ENCODE results near the gene ABCB6. TPM values are rescaled to one million over a fixed set of nuclear protein-coding genes. Genes with fewer than 3 reads are reported as not detected.
A peak's percentile ranks its signal among the peaks of the same experiment; 100 is the strongest.
"Not testable (repeated sequence)": the region's sequence is repeated elsewhere in the genome, so short reads cannot be mapped to it uniquely, and the experiment has no call there.

Gene ABCB6
- total RNA-seq (10 to 100 TPM; 12.3 to 12.9 TPM), polyA plus RNA-seq (1 to 10 TPM; 1.6 to 4.9 (median 1.8) TPM), total RNA-seq (0.49 to 3.6 (median 1.3) reads per million in 6 experiments)

DNA sequence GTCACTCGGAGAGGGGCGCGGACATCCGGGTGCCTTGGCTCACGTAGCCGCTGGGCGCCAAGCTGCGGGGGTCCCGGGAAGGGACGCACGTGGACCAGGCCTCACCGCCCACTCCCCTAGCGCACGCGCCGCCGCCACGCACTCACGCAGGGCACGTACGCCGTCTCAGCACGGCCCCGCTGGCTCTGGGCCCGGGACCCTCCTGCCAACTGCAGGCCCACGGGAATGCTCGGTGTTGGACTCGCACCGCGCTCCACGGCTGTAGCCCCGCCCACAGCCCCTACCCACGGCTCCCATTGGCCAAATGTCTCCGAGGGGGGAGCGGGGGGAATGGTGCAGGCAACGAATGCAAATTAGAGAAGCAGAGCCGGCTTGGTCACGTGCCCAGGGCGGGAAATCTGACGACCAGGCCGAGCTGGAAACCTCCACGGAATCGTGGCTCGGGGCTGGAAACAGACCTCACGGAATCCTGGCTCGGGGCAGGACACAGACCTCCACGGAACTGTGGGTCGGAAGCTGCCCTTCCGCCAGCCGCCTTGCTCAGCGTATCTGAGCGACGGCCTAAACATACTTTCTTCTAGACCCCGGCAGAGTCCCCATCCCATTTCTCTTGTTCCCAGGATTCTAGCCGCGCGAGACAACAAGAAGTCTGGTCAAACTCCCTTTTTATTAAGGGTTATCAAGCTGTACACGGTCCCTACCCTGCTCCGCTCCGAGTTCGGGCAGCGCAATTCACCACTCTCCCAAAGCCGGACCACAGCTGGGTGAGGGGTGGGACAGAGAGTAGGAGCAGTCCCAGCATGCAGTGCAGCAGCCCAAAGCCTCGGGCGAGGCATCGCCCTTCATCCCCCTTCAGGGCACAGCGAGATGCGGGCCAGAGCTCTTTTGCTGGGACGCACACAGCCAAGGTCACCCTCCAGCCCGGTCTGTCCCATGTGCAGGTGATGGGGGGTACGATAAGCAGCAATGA lies at the start of gene ABCB6:
Gene ABCB6, minus strand, starts transcription at position 227 of the 970 bp plus-strand sequence. CDS start 285 bp downstream, outside the sequence.
- peaks cover 17 to 31% (median 26%) of the 10 kb centered on the region in 4 donors for H3K4me1 Mint-ChIP-seq
- H3K27ac Mint-ChIP-seq = peak within 1 kb of the TSS; percentile 17 to 89 (median 82)

GRCh38 chr2:219268294-219268693 lies 49.5 kb upstream of the ABCB6 start:
- Mint-ChIP-seq H3K9me3 (no peaks in the 10 kb centered on the region), H3K4me1 (peaks cover 0 to 2% (median 0%) of the 10 kb centered on the region in 4 donors), H3K36me3 (no peaks in the 10 kb centered on the region), H3K27ac (peak overlapping the region in 1 of 10 donors; percentile 2), H3K27me3 (no peaks in the 10 kb centered on the region), H3K4me3 (no peak overlapping the region)
- DNase-seq (no peak), ATAC-seq (no peak)
- POLR2A ChIA-PET = no interaction called here

More for the DNA sequence above, at the start of gene ABCB6:
- H3K36me3 Mint-ChIP-seq = peaks cover 0 to 48% (median 11%) of the 10 kb centered on the region in 3 donors
- peak within 1 kb of the TSS; percentile 75 to 91 (median 82) for H3K4me3 Mint-ChIP-seq
- peak; percentile 92 for ATAC-seq
- DNase-seq = peak; percentile 74 to 94 (median 84)
- H3K27me3 Mint-ChIP-seq = no peaks in the 10 kb centered on the region
- POLR2A ChIA-PET = interaction anchor here (0.6 to 5.0 kb wide), 11 partner anchors 9 to 965 kb away, joined by 3 to 62 read pairs (median 6); partner anchors contain the start of genes ANKZF1, ATG9A, CNPPD1 and DNAJB2
- H3K9me3 Mint-ChIP-seq = no peaks in the 10 kb centered on the region

DNA sequence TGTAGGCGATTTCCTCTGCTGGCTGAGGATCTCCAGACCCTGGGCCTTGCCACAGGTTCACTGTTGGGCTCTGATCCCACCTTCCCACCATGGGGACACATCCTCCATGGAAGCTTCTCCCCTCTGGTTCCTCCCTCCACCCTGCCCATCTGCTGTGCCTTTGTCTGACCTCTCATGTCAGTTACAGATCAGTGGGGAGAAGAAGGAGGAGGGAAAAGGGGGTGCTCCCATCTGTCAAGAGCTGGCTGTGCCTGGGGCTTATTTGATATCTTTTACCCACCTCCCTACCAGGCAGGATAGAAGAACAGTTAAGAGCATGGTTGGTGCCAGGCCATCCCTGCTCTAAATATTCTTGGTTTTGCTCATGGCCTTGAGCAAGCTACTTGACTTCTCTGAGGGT lies 48.1 kb upstream of the ABCB6 start:
- Mint-ChIP-seq H3K4me1 (peaks cover 0 to 2% (median under 1%) of the 10 kb centered on the region in 4 donors), H3K27me3 (no peaks in the 10 kb centered on the region), H3K27ac (peak overlapping the region in 1 of 10 donors; percentile 57), H3K36me3 (no peaks in the 10 kb centered on the region), H3K9me3 (no peaks in the 10 kb centered on the region), H3K4me3 (no peak overlapping the region)
- POLR2A ChIA-PET = no interaction called here
- no peak for DNase-seq
- ATAC-seq = no peak

- Mint-ChIP-seq H3K4me1 (peaks cover 6 to 8% (median 7%) of the 10 kb centered on the region in 4 donors), H3K4me3 (no peak overlapping the region), H3K27ac (peak overlapping the region in 1 of 10 donors; percentile 57), H3K27me3 (no peaks in the 10 kb centered on the region), H3K9me3 (no peaks in the 10 kb centered on the region), H3K36me3 (no peaks in the 10 kb centered on the region)
- DNase-seq (no peak), ATAC-seq (no peak)
- POLR2A ChIA-PET = interaction anchor here (1.6 kb wide), 1 partner anchor 12 kb away, joined by 10 read pairs; the partner anchor contains the start of gene TUBA4A
Measured at GRCh38 chr2:219266232-219266631, 47.5 kb upstream of the ABCB6 start.

- ATAC-seq (peak in 1 of 2 donors; percentile 74), DNase-seq (no peak)
- Mint-ChIP-seq H3K36me3 (no peaks in the 10 kb centered on the region), H3K9me3 (no peaks in the 10 kb centered on the region), H3K4me1 (peaks cover 9 to 13% (median 11%) of the 10 kb centered on the region in 4 donors), H3K4me3 (no peak overlapping the region), H3K27me3 (peaks cover 0 to 5% (median 0%) of the 10 kb centered on the region in 5 donors), H3K27ac (peak overlapping the region in 2 of 10 donors; percentile 27 to 48)
- POLR2A ChIA-PET = interaction anchor here (0.8 to 1.7 kb wide), 4 partner anchors 15 to 81 kb away, joined by 3 to 6 read pairs (median 4); partner anchors contain the start of genes GLB1L and STK16
Measured at GRCh38 chr2:219261024-219261855, 42.5 kb upstream of the ABCB6 start.

GRCh38 chr2:219258942-219259341 lies 40.2 kb upstream of the ABCB6 start:
- not testable (repeated sequence) for H3K27ac Mint-ChIP-seq, DNase-seq, H3K4me3 Mint-ChIP-seq, H3K36me3 Mint-ChIP-seq, ATAC-seq, H3K27me3 Mint-ChIP-seq, H3K9me3 Mint-ChIP-seq
- POLR2A ChIA-PET = interaction anchor here (0.7 to 0.9 kb wide), 4 partner anchors 10 to 32 kb away, joined by 3 to 8 read pairs (median 6); partner anchors contain the start of genes ANKZF1 and ATG9A
- peaks cover 11 to 27% (median 24%) of the 10 kb centered on the region in 4 donors for H3K4me1 Mint-ChIP-seq

GRCh38 chr2:219254590-219255201 lies 35.9 kb upstream of the ABCB6 start:
- H3K27me3 Mint-ChIP-seq = peaks cover 0 to 2% (median 0%) of the 10 kb centered on the region in 5 donors
- POLR2A ChIA-PET = interaction anchor here (0.7 to 15.9 kb wide), 15 partner anchors 8 to 133 kb away, joined by 3 to 591 read pairs (median 10); partner anchors contain the start of genes ABCB6, ANKZF1, ATG9A and CNPPD1
- no peaks in the 10 kb centered on the region for H3K9me3 Mint-ChIP-seq

GRCh38 chr2:219253753-219254589 lies 35.2 kb upstream of the ABCB6 start, which contains the start of gene TUBA4A:
TUBA4A (minus strand) TSS chr2:219253918; CDS start chr2:219253858, 60 bp downstream.
- H3K27me3 Mint-ChIP-seq = no peaks in the 10 kb centered on the region
- peak within 1 kb of the TSS; percentile 78 to 100 (median 94) for H3K4me3 Mint-ChIP-seq
- POLR2A ChIA-PET = interaction anchor here (0.8 to 15.9 kb wide), 18 partner anchors 8 to 246 kb away, joined by 3 to 591 read pairs (median 8); partner anchors contain the start of genes ABCB6, ANKZF1, ATG9A and CNPPD1
- peak within 1 kb of the TSS; percentile 77 to 99 (median 98) for H3K27ac Mint-ChIP-seq
- peaks cover 22 to 55% (median 48%) of the 10 kb centered on the region in 4 donors for H3K4me1 Mint-ChIP-seq
- H3K36me3 Mint-ChIP-seq = peaks cover 0 to 34% (median 25%) of the 10 kb centered on the region in 3 donors
- no peaks in the 10 kb centered on the region for H3K9me3 Mint-ChIP-seq
- DNase-seq = peak; percentile 86 to 96 (median 91)
- peak; percentile 75 to 77 for ATAC-seq

More at GRCh38 chr2:219254590-219255201, 35.9 kb upstream of the ABCB6 start:
- H3K27ac Mint-ChIP-seq = peak overlapping the region; percentile 59 to 99 (median 97)
- DNase-seq = peak in 8 of 10 donors; percentile 20 to 77 (median 38)
- peak; percentile 34 to 48 for ATAC-seq
- H3K36me3 Mint-ChIP-seq = peaks cover 0 to 27% (median 19%) of the 10 kb centered on the region in 3 donors
- peaks cover 19 to 47% (median 41%) of the 10 kb centered on the region in 4 donors for H3K4me1 Mint-ChIP-seq
- H3K4me3 Mint-ChIP-seq = peak overlapping the region; percentile 78 to 100 (median 90)

DNA sequence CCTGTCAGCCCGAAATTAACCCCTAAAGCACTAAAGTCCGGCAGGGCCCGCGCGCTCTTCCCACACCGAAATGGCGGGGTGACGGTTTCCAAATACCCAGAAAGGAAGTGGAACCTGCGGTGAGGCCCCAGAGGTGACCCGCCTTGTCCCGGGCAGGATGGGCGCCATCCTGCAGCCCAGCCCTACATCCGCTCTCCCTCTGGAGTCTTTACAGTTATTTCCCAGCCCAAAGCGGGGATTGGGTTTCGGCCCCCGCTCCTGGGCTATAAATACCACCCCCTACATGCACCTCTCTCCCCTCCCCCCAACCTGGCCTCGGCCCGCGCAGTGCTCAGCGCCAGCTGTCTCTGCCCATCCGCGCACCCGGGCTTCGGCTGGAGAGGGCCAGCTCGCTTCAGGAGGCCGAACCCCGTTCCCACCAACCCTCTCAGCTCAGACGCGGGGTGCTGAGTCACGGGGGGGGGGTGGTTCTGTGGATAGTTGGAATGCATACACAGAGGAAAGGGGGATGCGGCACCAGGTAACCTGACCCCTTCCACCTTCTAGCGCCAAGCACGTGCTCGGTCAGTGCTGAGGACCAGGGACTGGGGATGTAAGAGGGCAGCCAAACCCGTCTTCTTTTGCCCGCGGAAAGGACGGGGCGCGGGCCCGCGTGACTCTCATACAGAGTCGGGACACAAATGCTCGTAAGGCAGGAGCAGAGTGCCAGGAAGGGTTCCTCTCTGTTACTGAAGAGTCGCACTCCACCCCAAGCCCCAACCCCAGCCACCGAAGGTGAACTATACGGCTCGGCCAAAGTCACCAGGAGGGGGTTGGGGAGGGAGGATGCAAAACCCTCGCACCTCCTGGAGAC lies 34.4 kb upstream of the ABCB6 start, which contains the start of gene TUBA4B:
Gene TUBA4B, plus strand, starts transcription at position 344 of the 853 bp plus-strand sequence. Its CDS starts 165 bp downstream, at position 509.
- ATAC-seq = peak; percentile 35 to 38
- H3K27me3 Mint-ChIP-seq = no peaks in the 10 kb centered on the region

More for the DNA sequence above, 34.4 kb upstream of the ABCB6 start, which contains the start of gene TUBA4B:
- Mint-ChIP-seq H3K4me1 (peaks cover 22 to 63% (median 57%) of the 10 kb centered on the region in 4 donors), H3K4me3 (peak within 1 kb of the TSS; percentile 78 to 100 (median 94)), H3K36me3 (peaks cover 0 to 40% (median 31%) of the 10 kb centered on the region in 3 donors), H3K9me3 (no peaks in the 10 kb centered on the region), H3K27ac (peak within 1 kb of the TSS; percentile 77 to 99 (median 96))
- POLR2A ChIA-PET = interaction anchor here (0.6 to 15.9 kb wide), 21 partner anchors 9 to 383 kb away, joined by 3 to 591 read pairs (median 7); partner anchors contain the start of genes ABCB6, ANKZF1, ATG9A and CNPPD1
- DNase-seq = peak in 7 of 10 donors; percentile 20 to 52 (median 47)
